NCI-H1092 treated with DMSO at 0.1 percent for 48 hours (cell line): Measurements from ENCODE around the gene HDGFL3.

ENCODE experiments used
- DNase-seq: peaks from one replicate; lab custom pipeline; 2025; lab: John Stamatoyannopoulos, UW

The HDGFL3 gene

DNA sequence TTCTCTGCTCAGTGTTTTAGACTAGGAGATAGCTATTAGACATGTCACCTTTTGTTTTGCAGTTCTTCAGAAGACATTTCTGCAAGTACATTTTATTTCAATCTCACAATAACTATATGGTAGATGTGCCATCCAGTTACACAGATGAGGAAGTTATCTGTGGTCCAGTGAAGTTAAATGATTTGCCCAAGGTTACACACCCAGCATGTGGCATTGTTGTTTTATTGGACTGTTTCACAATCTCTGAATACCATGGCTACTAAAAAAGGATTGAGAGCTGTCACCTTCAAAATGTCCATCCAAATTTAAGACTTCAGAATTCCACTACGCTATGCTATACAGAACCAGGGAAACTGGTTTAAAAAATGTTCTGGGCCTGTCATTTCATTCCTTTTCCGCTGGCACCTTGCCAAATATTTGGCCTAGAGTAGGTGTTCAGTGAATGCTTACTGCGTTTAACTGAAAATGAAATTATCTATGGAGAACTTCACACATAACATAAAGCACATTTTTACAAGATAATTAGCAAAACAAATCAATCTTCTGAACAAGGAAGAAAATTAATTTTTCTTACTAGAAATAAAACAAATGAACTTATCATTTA lies 80.0 kb downstream of the HDGFL3 start:
- DNase-seq, result no peak

DNA sequence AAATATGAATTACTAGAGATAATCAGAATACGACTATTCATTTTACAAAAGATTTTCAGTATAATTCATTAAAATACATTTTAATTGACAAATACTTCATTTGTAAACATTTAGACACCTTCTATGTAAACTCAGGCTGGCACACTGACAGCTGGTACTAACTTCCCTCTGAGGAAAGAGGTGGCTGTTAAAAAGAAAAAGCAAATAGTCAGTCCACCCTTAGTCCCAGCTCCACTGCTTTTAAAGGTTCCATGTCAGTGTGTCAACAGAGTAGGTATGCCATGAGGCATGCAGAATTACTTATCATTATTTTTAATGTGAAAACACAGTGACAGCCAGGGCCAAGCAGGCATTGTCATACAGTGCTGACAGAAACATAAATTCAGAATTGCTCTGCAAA lies 84.1 kb downstream of the HDGFL3 start:
- DNase-seq, result no peak

DNA sequence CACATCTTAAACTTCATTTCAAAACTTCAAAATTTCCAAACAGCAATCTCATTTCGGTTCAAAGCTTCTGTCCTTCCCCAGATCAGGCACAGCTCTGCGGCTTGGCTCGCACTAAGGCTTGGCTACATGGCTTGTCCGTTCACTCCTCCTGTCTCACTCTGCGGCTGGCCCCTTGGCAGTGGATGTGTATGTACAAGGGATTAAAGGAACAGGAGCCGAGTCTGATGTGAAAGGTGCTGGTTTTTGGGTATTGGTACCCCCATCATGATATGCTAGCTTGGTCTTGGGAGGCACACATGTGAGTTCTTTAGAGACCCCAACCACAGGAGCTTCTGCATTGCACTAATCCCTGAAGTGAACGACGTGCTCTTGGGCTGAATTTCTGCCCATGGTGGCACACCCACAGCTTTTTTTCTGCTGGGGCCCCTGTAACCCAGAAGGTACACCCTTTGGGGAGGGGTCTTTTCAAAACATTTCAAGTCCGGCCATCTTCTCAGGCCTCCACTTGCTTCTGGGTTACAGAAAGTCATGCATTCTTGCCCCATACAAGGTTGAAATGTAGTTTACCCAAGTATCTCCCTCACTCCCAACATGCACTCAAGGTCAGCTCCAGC lies 87.5 kb downstream of the HDGFL3 start:
- DNase-seq, result no peak

GRCh38 chr15:83118968-83119367 lies 88.7 kb downstream of the HDGFL3 start:
- no peak for DNase-seq

DNA sequence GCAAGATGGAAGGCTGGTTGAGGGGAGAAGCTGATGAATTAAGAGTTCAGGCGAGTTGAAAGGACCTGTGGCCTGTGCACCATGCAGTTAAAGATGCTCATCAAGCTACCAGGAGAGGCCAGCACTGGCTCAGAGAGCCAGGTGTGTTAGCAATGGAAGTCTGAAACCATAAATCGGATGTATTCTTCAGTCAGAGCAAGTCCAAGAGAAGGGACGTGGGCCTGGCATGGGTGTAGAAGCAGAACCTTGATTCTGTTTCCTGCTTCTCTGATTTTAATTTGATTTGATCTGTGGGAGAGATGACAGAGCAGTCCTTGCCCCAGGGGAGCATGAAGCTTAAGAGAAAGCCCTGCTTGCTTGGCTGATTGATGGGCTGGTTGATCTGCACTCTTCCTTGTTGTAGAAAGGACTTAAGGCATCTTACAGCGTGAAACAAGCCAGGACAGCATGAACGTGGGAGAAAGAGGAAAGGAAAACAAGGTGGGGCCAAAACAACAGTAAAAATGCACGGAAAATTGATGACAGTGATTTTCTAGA lies 89.3 kb downstream of the HDGFL3 start:
- DNase-seq, result no peak

GRCh38 chr15:83115831-83116565 lies 91.6 kb downstream of the HDGFL3 start:
- DNase-seq, result no peak

DNA sequence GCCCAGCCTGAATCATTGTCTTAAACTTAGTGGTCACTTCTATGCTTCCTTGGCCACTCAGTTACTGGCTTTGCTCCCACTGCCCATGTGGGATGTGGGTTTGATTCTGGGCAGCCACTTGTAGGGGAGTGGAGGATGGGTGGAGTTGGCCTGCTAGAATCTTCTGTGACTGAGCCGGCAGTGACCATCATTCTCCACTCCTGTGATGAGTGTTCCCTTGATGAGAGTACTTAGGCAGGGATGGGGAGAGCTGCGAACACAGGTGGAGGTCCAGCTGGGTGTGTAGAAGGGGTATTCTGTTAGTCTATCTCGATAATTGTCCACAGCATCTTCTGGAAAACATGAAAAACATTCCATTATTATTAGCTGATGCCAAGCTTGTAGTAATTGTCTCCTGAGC lies 92.2 kb downstream of the HDGFL3 start:
- DNase-seq, result no peak

DNA sequence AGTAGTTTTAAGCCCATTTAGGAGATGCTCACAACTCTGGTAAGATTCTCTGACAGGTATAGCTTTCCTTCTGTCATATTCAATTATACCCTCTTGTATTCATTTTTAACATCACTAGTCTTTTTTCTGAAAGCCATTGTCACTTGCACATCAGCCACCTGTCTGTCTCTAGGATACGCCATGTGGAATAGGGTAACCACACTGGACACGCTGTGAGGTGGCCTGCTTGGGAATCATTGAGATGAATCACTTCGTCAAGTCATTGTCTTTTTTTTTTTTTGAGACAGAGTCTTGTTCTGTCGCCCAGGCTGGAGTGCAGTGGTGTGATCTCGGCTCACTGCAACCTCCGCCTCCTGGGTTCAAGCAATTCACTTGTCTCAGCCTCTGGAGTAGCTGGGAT lies 92.8 kb downstream of the HDGFL3 start:
- no peak for DNase-seq

DNA sequence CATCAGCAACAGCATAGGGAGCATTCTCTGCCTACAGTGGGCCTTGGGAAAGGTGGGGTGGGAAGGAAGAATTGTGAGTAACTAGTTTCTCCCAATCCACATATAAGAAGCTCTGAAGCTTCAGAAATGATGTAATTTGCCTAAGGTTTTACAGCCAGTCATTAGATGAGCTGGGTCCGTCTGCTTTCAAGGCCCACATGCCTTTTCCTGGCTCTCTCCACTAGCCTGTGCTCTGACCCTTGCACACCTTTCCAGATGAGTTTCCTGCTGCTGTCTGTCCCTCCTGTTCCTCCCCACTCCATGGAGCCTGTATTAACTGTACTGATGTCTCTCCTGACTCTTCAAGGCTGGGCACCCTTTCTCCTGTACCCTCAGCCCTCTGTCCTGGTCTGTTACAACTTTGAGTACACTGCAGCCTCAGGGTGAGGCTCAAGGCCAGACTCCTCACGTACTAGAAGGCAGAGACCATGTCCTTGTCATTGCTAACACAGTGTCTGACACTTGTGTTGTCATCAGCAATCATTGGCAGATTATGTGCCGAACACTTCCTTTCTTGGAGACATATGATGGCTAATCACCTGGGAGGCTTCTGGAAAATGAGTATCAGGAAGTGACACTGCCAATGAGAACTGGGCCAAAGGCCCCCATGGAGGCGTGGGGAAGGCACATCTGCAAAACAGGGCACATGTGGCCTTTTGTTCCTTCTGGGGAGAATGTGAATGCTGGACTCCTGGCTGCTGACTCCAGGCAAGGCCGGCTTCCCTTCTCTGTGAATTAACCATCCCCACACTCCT lies 93.5 kb downstream of the HDGFL3 start:
- DNase-seq, result no peak

GRCh38 chr15:83112956-83113299 lies 94.7 kb downstream of the HDGFL3 start:
- DNase-seq, result no peak

- no peak for DNase-seq
These were observed 95.2 kb downstream of the HDGFL3 start for GRCh38 chr15:83112233-83112955.

DNA sequence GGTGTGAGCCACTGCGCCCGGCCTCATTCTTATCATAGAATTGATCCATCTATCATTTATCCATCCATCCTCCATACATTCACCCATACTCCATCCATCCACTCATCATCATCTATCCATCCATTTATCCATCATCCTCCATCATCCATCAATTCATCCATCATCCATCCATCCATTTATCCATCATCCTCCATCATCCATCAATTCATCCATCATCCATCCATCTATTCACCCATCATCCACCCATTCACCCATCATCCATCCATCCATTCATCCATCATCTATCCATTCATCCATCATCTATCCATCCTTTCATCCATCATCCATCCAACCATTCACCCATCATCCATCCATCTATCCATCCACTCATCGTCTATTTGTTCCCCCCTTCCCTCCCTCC lies 96.5 kb downstream of the HDGFL3 start:
- no peak for DNase-seq

DNA sequence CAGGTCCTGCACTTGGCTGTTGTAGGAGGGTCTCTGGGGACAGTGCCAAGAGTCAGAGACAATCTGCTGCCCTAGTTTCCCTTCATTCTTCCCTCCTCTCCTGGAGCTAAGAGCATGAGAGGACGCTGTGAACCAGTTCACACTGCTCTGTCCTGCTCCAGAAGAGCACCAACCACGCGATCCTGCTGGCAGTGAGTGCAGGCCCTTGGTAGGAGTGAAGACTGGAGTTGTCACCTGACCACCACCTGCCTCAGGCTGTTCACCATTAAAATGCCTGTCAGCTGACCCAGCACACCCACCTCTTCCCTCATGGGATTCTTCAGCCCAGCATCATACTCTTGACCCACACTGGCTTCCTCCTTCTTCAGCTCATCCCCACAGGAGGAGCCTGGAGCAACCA lies 97.2 kb downstream of the HDGFL3 start:
- DNase-seq, result no peak

- DNase-seq, result no peak
These were observed 98.1 kb downstream of the HDGFL3 start for GRCh38 chr15:83109532-83109931.

DNA sequence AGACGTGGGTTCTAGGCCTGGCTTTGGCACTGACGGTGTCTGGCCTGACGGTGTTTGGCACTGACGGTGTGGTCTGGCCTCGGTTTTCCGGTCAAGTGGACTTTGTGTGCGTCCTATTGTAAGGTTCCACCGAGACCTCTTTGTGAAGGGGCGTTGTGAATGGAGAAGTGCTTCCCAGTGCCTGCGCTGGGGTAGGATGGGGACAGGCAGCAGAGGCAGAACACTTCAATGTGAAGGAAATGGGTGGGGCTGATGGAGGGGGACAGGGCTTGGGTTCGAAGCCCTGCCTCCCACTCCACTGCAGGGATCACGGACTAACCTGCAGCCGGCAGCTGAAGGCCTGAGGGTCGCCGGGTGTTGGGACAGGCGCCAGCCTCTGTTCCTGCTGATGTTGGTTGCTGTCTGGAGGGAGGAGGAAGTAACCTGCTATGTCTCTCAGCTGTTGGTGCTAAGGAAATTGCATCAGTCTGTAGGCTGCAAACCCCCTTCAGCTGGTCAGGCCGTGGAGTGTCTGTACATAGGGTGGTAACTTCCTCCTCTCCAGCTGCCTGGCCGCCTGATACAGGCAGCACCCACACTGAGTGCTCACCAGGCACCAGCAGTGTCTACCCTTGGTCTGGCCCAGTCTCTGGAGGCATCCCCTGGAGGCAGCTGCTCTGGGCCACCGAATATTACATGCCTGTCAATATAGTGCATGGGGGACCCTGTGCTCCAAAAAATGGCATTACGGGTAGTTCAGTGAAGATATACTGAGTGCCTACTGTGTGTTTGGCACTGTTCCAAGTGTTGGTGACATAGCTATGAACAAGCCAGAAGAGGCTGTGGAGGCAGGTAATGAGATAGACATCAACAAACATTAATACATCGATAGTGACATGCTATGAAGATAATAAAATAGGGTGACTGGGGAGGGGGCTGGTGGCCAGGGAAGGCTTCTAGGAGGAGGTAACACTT lies 99.1 kb downstream of the HDGFL3 start:
- no peak for DNase-seq

DNA sequence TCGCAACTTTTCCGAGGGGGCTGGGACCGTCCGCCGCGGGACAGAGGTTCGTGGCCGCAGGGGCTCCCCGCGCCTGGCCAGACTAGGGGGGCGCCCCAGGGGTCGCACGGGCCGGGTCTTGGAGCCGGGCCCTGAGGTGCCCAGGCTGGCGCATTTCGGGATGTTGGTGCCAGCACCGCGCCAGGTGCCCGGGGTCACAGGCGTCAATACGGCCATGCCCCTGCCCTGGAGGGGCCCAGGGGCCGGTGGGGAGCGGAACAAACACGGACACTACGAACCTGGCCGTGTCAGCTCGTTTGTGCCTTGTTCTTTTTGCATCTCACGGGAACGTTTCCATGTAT lies 99.8 kb downstream of the HDGFL3 start:
- no peak for DNase-seq

GRCh38 chr15:83106994-83107840 lies 100.4 kb downstream of the HDGFL3 start, which contains the start of gene TM6SF1:
Gene TM6SF1, plus strand, starts transcription at chr15:83107645. Its CDS starts 36 bp downstream, at chr15:83107681.
- DNase-seq, result no peak

- no peak for DNase-seq
These were observed 102.2 kb downstream of the HDGFL3 start for GRCh38 chr15:83105440-83105839.

DNA sequence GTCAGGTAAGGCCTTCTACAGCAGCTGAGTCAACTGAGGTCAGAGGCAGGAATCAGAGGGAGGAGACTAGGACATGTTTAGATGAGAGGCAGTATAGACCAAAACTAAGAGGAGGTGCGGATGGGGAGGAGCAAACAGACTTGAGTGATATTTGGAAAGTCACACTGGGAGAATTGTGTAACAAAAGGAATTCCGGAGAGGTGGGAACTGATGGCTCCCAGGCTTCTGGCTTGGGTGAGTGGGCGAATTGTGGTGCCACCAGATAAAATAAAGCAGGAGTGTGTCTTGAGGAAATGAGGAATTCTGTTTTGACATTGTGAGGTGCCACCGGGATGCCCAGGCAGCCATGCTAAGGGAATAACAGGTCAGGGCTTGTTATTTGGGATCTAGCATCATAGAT lies 103.5 kb downstream of the HDGFL3 start:
- DNase-seq, result no peak

- no peak for DNase-seq
These were observed 105.3 kb downstream of the HDGFL3 start for GRCh38 chr15:83102346-83102745.
